Kidney epithelial cell (primary cell): ENCODE data around the gene TNPO3. TPM values are rescaled to one million over a fixed set of nuclear protein-coding genes. Genes with fewer than 3 reads are reported as not detected.

Source experiments
- DNase-seq: peaks from one replicate; pipeline ENCODE4 v3.0.0-alpha.2; 2010; ENCODE audit warnings: low read depth
- H3K27me3 ChIP-seq: 2 replicates; pipeline ENCODE4 v1.6.0; 2011; ENCODE audit warnings: low read length; ENCODE audit not compliant: control insufficient read depth, insufficient read depth
- H3K36me3 ChIP-seq: 2 replicates; pipeline ENCODE4 v1.5.1; 2011; ENCODE audit warnings: low read length; ENCODE audit not compliant: control insufficient read depth, insufficient read depth
- H3K4me3 ChIP-seq: 2 replicates; pipeline ENCODE4 v1.5.1; 2011; ENCODE audit warnings: low read depth, mild to moderate bottlenecking, control low read depth, low read length
- CTCF ChIP-seq: IDR thresholded peaks from 2 replicates; pipeline ENCODE4 v1.5.1; 2011; ENCODE audit warnings: mild to moderate bottlenecking, moderate library complexity, low read length, control low read depth, inconsistent platforms; ENCODE audit not compliant: insufficient read depth, poor library complexity, severe bottlenecking
- total RNA-seq: library from RNA; depleted of rRNA; stranded (reverse); fragments of >200 nt; gene quantifications from 2 replicates; pipeline ENCODE4 v1.2.3, GENCODE V29; 2015

TNPO3 gene
- total RNA-seq, 1 donor from 2014 or later = 50.8 TPM

GRCh38 chr7:128951296-128951695, 103.6 kb downstream of the TNPO3 start:
- Histone ChIP-seq H3K27me3 (no peaks in the 10 kb centered on the region), H3K36me3 (peaks cover 2% of the 10 kb centered on the region), H3K4me3 (no peak overlapping the region)
- DNase-seq = no peak
- no peak for TF ChIP-seq CTCF

- H3K36me3 ChIP-seq = no peaks in the 10 kb centered on the region
Observed at GRCh38 chr7:128948976-128949760, 105.7 kb downstream of the TNPO3 start.

GRCh38 chr7:128948312-128948973, 106.5 kb downstream of the TNPO3 start:
- H3K4me3 ChIP-seq = no peak overlapping the region
- no peaks in the 10 kb centered on the region for H3K27me3 ChIP-seq
- no peak for DNase-seq
- no peaks in the 10 kb centered on the region for H3K36me3 ChIP-seq
- TF ChIP-seq CTCF = no peak

More at GRCh38 chr7:128948976-128949760, 105.7 kb downstream of the TNPO3 start:
- TF ChIP-seq CTCF = no peak
- Histone ChIP-seq H3K27me3 (no peaks in the 10 kb centered on the region), H3K4me3 (no peak overlapping the region)
- no peak for DNase-seq

GRCh38 chr7:128947854-128948253, 107.1 kb downstream of the TNPO3 start:
- DNase-seq = no peak
- no peaks in the 10 kb centered on the region for H3K36me3 ChIP-seq
- no peak for TF ChIP-seq CTCF

GRCh38 chr7:128946936-128947830, 107.7 kb downstream of the TNPO3 start:
- TF ChIP-seq CTCF = peak; percentile 33
- H3K4me3 ChIP-seq = no peak overlapping the region
- DNase-seq = no peak
- no peaks in the 10 kb centered on the region for H3K36me3 ChIP-seq
- no peaks in the 10 kb centered on the region for H3K27me3 ChIP-seq

More at GRCh38 chr7:128947854-128948253, 107.1 kb downstream of the TNPO3 start:
- Histone ChIP-seq H3K27me3 (no peaks in the 10 kb centered on the region), H3K4me3 (no peak overlapping the region)
